Keratinocyte (primary cell): Measurements from ENCODE around the gene S100A6. TPM values are rescaled to one million over a fixed set of nuclear protein-coding genes. Genes with fewer than 3 reads are reported as not detected.
"Not testable (repeated sequence)": the region's sequence is repeated elsewhere in the genome, so short reads cannot be mapped to it uniquely, and the experiment has no call there.

ENCODE experiments used
- DNase-seq: peaks from one replicate; pipeline ENCODE4 v3.0.0-alpha.2; 2011; ENCODE audit warnings: low read depth, missing footprints, low spot score
- FAIRE-seq: peaks from 2 replicates; lab custom pipeline; 2011; peaks lifted over from hg19 to GRCh38; lab: Jason Lieb, UNC
- H2AFZ ChIP-seq: 2 replicates; pipeline ENCODE4 v1.6.0; 2012; ENCODE audit warnings: low read length, control low read depth, inconsistent platforms; ENCODE audit not compliant: control insufficient read depth
- H3K27ac ChIP-seq: 2 replicates; pipeline ENCODE4 v1.5.1; 2011; ENCODE audit warnings: low read length; ENCODE audit not compliant: control insufficient read depth, insufficient read depth
- H3K27me3 ChIP-seq: 3 replicates; pipeline ENCODE4 v1.6.0; 2011; ENCODE audit warnings: low read length; ENCODE audit not compliant: control insufficient read depth, insufficient read depth; ENCODE audit errors: extremely low read depth
- H3K36me3 ChIP-seq, 2 experiments: 2 replicates in 1 of 2; 3 replicates in 1 of 2; pipeline ENCODE4 v1.5.1; 2011; ENCODE audit warnings: low read length in 2 of 2, mild to moderate bottlenecking in 1 of 2; ENCODE audit not compliant: control insufficient read depth in 2 of 2, insufficient read depth in 2 of 2; ENCODE audit errors: extremely low read depth in 1 of 2
- H3K4me1 ChIP-seq: 3 replicates; pipeline ENCODE4 v1.5.1; 2011; ENCODE audit warnings: low read length; ENCODE audit not compliant: control insufficient read depth, insufficient read depth; ENCODE audit errors: extremely low read depth
- H3K4me2 ChIP-seq: 3 replicates; pipeline ENCODE4 v1.6.0; 2011; ENCODE audit warnings: low read depth, low read length; ENCODE audit not compliant: control insufficient read depth, insufficient read depth; ENCODE audit errors: extremely low read depth
- H3K4me3 ChIP-seq, 3 experiments: fragments of 200-600 bp in 1 of 3; sonication (generic) in 1 of 3; 2 replicates in 2 of 3; 3 replicates in 1 of 3; pipeline ENCODE4 v1.5.1; 2011 to 2016; ENCODE audit warnings: low read length in 3 of 3, mild to moderate bottlenecking in 3 of 3, control low read depth in 2 of 3, inconsistent platforms in 1 of 3, low read depth in 1 of 3, mixed read lengths in 1 of 3, mixed run types in 1 of 3, moderate library complexity in 1 of 3; ENCODE audit not compliant: control insufficient read depth in 2 of 3, insufficient read depth in 2 of 3; ENCODE audit errors: extremely low read depth in 1 of 3
- H3K79me2 ChIP-seq: 2 replicates; pipeline ENCODE4 v1.6.0; 2012; ENCODE audit warnings: low read length; ENCODE audit not compliant: control insufficient read depth, insufficient read depth
- H3K9ac ChIP-seq: 3 replicates; pipeline ENCODE4 v1.6.0; 2011; ENCODE audit warnings: low read length; ENCODE audit not compliant: control insufficient read depth, insufficient read depth; ENCODE audit errors: extremely low read depth
- H3K9me1 ChIP-seq: 3 replicates; pipeline ENCODE4 v1.6.0; 2011; ENCODE audit warnings: low read length; ENCODE audit not compliant: control insufficient read depth, insufficient read depth; ENCODE audit errors: extremely low read depth
- H3K9me3 ChIP-seq: 2 replicates; pipeline ENCODE4 v1.5.1; 2012; ENCODE audit warnings: low read depth, low read length; ENCODE audit not compliant: control insufficient read depth
- H4K20me1 ChIP-seq: 3 replicates; pipeline ENCODE4 v1.6.0; 2011; ENCODE audit warnings: low read length; ENCODE audit not compliant: control insufficient read depth, insufficient read depth; ENCODE audit errors: extremely low read depth
- CTCF ChIP-seq, 3 experiments: IDR thresholded peaks in 1 of 3; conservative IDR thresholded peaks in 1 of 3; optimal IDR thresholded peaks in 1 of 3; 2 replicates in 2 of 3; 3 replicates in 1 of 3; pipeline versions ENCODE3 to v1.5.1; 2011; ENCODE audit warnings: low read length in 3 of 3, mild to moderate bottlenecking in 3 of 3, moderate library complexity in 2 of 3, control low read depth in 1 of 3, inconsistent platforms in 1 of 3; ENCODE audit not compliant: insufficient read depth in 2 of 3; ENCODE audit errors: extremely low read depth in 1 of 3
- EZH2 ChIP-seq: IDR thresholded peaks from one replicate; pipeline ENCODE4 v1.6.1; 2012; ENCODE audit warnings: inconsistent platforms, mild to moderate bottlenecking, low read length, moderate library complexity
- dilution Hi-C: fragments of 300-500 bp; cut with MboI; formaldehyde crosslinking; loops from one replicate; pipeline ENCODE4 v1.7.0; 2020; ENCODE audit warnings: low sequenced_read_pairs; ENCODE audit not compliant: extremely low pct_ligation_motif_present
- polyA plus RNA-seq, 5 experiments: library from polyadenylated mRNA; depleted of rRNA in 3 of 5; stranded (reverse) in 3 of 5; stranded (forward) in 1 of 5; unstranded in 1 of 5; fragments of >200 nt; gene quantifications; 1 replicate in 1 of 5; 2 replicates in 3 of 5; 3 replicates in 1 of 5; pipeline versions ENCODE4 v1.2.1 to v1.2.3, GENCODE V29; 2011 to 2012; ENCODE audit warnings: missing spikeins in 2 of 5, low read depth in 1 of 5, low replicate concordance in 1 of 5

Gene S100A6
- polyA plus RNA-seq, 1 donor (not counting 4 experiments of a cell fraction or from before 2014, with no cell fraction given), result 2,598 TPM

- no peak overlapping the region for H2AFZ ChIP-seq
- no peaks in the 10 kb centered on the region for H3K9me1 ChIP-seq
- peaks cover 7% of the 10 kb centered on the region for H3K4me1 ChIP-seq
- TF ChIP-seq CTCF (optimal IDR thresholded peaks at IDR 0.05 in 1 of 3, IDR thresholded peaks at IDR 0.05 in 1 of 3, conservative IDR thresholded peaks at IDR 0.05 in 1 of 3; ENCODE audit: extremely low read depth in 1 of 3, insufficient read depth in 2 of 3, low read length in 3 of 3) (no peak), EZH2 (no peak)
- no peaks in the 10 kb centered on the region for H3K36me3 ChIP-seq
- H3K9ac ChIP-seq, result no peak overlapping the region
- H4K20me1 ChIP-seq, result no peaks in the 10 kb centered on the region
- FAIRE-seq, result no peak
- no peaks in the 10 kb centered on the region for H3K9me3 ChIP-seq
- no peak overlapping the region for H3K4me2 ChIP-seq
- no peaks in the 10 kb centered on the region for H3K27me3 ChIP-seq
- no peak overlapping the region for H3K27ac ChIP-seq
- no peak overlapping the region for H3K4me3 ChIP-seq
- DNase-seq, result no peak
- dilution Hi-C loops, result no loop called here
- H3K79me2 ChIP-seq, result no peaks in the 10 kb centered on the region
Measured at GRCh38 chr1:153583976-153584375, 48.2 kb upstream of the S100A6 start.

GRCh38 chr1:153583514-153583913 is 47.7 kb upstream of the S100A6 start:
- dilution Hi-C loops, H2AFZ ChIP-seq, H3K27me3 ChIP-seq, H3K27ac ChIP-seq, H3K36me3 ChIP-seq, H4K20me1 ChIP-seq, H3K9me1 ChIP-seq, H3K79me2 ChIP-seq, DNase-seq, FAIRE-seq, H3K4me3 ChIP-seq, H3K9me3 ChIP-seq, H3K4me2 ChIP-seq, H3K9ac ChIP-seq: not testable (repeated sequence)
- H3K4me1 ChIP-seq, result peaks cover 12% of the 10 kb centered on the region

GRCh38 chr1:153582836-153583235 is 47.0 kb upstream of the S100A6 start:
- FAIRE-seq, dilution Hi-C loops: not testable (repeated sequence)

More at GRCh38 chr1:153582836-153583235, 47.0 kb upstream of the S100A6 start:
- peaks cover 19% of the 10 kb centered on the region for H3K4me1 ChIP-seq
- not testable (repeated sequence) for H4K20me1 ChIP-seq, H3K9me1 ChIP-seq, H3K27me3 ChIP-seq, H3K4me3 ChIP-seq, H2AFZ ChIP-seq, H3K9me3 ChIP-seq, H3K9ac ChIP-seq, H3K36me3 ChIP-seq, DNase-seq, H3K4me2 ChIP-seq, H3K27ac ChIP-seq, H3K79me2 ChIP-seq
